Measurements from ENCODE around the gene KRT8. TPM values are rescaled to one million over a fixed set of nuclear protein-coding genes. Genes with fewer than 3 reads are reported as not detected.

The KRT8 gene
- total RNA-seq, 1 donor from 2014 or later = 815 TPM

GRCh38 chr12:52847335-52848102, 57.4 kb downstream of the KRT8 start:
- DNase-seq (ENCODE audit: low spot score) = peak; percentile 73

Other genes with a start within 250 kb of the KRT8 start
- not detected for gene KRT1, start 224.7 kb downstream of the KRT8 start, total RNA-seq
- not detected for gene KRT77, start 201.6 kb downstream of the KRT8 start, total RNA-seq
- not detected for gene KRT76, start 127.7 kb downstream of the KRT8 start, total RNA-seq
- not detected for gene KRT3, start 109.0 kb downstream of the KRT8 start, total RNA-seq
- gene KRT4, start 91.0 kb downstream of the KRT8 start, total RNA-seq = 0.81 TPM
- gene KRT79, start 70.8 kb downstream of the KRT8 start, total RNA-seq = not detected
- not detected for gene KRT78, start 56.1 kb downstream of the KRT8 start, total RNA-seq
- gene KRT18, start 44.0 kb upstream of the KRT8 start, total RNA-seq = 607 TPM
- gene EIF4B, start 101.4 kb upstream of the KRT8 start, total RNA-seq = 474 TPM
- 198 TPM for gene TNS2, start 145.0 kb upstream of the KRT8 start, total RNA-seq
- 66.6 TPM for gene SPRYD3, start 174.3 kb upstream of the KRT8 start, total RNA-seq
- gene IGFBP6, start 192.6 kb upstream of the KRT8 start, total RNA-seq = 133 TPM
- 0.18 TPM for gene SOAT2, start 198.4 kb upstream of the KRT8 start, total RNA-seq